GM12874 (cell line): Measurements from ENCODE around the gene EPB41L4A.

Source experiments
- TF ChIP-seq, protein P1 (sequence below): IDR thresholded peaks from 2 replicates; pipeline ENCODE4 v1.5.1; 2011; ENCODE audit warnings: low read depth, mild to moderate bottlenecking, control low read depth, low read length, moderate library complexity; ENCODE audit not compliant: insufficient read depth

Gene EPB41L4A

DNA sequence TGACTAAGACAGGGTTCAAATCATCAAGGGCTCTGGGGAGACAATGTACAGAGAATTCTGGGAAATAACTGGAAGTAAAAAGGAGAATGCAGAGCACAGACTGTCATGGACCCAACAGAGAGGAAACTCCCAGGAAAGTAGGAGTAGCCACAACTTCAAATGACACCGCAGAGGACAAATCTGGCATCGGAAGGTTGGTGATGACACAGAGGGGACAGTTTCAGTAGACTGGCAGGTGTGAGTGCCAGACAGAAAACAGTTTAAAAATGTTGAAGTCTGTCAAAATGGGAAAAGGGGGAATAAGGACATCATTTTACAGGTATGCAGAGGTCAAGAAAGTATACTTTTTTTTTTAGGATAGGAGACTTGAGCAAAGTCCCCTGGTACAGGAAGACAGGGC lies 70.2 kb downstream of the EPB41L4A start:
- TF ChIP-seq, protein P1, sequence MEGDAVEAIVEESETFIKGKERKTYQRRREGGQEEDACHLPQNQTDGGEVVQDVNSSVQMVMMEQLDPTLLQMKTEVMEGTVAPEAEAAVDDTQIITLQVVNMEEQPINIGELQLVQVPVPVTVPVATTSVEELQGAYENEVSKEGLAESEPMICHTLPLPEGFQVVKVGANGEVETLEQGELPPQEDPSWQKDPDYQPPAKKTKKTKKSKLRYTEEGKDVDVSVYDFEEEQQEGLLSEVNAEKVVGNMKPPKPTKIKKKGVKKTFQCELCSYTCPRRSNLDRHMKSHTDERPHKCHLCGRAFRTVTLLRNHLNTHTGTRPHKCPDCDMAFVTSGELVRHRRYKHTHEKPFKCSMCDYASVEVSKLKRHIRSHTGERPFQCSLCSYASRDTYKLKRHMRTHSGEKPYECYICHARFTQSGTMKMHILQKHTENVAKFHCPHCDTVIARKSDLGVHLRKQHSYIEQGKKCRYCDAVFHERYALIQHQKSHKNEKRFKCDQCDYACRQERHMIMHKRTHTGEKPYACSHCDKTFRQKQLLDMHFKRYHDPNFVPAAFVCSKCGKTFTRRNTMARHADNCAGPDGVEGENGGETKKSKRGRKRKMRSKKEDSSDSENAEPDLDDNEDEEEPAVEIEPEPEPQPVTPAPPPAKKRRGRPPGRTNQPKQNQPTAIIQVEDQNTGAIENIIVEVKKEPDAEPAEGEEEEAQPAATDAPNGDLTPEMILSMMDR: no peak

DNA sequence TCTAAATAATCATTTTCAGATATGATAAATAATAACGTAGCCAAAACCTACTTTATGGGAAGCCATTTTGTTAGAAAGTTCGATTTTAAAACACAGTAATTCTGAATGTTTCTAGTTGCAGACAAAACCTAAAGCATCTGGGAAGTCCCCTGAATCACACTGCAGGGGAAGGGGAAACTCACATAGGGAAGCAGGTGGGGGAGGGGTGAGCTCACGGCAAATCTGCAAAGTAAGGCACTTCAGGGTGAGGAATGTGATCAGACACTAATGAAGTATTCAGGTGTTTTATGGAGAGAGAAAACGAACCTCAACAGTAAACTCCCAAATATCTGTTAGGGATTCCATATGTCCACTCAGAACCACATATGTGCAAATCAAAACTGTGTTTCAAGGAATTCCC lies 70.7 kb downstream of the EPB41L4A start:
- TF ChIP-seq, protein P1: no peak

DNA sequence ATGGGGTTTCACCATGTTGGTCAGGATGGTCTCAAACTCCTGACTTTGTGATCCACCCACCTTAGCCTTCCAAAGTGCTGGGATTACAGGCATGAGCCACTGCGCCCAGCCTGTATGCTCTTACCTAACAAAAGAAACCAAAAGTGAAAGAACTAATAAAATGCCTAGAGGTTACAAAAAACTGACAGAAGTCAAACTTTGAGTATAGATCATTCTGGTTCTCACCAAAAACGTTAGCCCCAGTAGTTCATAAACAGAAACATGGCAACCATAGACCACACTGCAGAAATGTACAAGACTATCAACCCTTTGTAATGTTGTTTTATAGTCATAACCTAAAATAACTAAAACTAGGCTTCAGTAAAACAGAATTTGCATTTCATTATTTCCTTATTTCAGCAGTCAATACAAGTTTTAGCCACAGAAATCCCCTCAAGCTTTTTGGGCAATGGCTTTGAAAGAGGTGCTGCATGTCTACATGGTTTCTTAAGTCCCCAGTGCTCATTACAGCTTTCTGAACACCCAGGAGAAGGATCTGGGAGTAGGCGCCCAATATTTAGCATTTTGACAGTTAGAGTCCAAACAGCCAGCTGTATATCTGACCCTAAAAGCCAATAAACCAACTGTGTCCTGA lies 72.5 kb downstream of the EPB41L4A start:
- TF ChIP-seq, protein P1: no peak

DNA sequence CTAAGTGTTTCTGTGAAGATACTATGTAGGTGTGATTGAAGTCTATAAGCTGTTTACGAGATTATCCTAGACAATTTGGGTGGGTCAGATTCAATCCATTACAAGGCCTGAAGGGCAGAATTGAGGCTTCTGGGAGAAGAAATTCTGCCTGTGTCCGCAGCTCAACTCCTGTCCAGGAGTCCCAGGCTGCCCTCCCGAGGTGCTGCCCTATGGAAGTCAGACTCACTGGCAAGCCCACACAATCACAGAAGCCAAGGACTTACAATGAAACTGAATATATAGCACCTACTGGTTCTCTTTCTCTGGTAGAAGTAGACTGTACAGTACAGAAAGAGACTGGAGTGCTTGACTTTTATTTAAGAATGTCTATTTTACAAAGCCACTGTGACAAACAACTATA lies 74.5 kb downstream of the EPB41L4A start:
- TF ChIP-seq, protein P1: no peak

DNA sequence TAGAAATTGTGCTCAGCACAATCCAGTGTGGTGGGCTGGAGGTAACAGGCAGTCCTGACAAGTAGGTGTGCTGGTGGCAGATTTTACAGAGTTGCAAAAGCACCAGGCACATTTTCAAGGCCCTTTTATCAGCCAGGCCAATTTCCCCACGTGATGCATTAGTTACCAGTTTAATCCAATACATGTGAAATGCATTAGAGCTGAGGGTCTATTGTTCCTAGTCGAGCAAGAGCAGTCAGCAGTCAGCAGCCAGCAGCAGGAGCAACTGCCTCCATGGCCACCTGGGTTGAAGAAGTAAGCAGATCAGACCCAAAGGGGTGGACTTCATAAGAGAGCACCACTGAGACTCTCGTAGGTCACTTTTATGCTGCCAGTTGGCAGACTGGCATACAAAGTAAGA lies 76.7 kb downstream of the EPB41L4A start:
- TF ChIP-seq, protein P1: no peak

DNA sequence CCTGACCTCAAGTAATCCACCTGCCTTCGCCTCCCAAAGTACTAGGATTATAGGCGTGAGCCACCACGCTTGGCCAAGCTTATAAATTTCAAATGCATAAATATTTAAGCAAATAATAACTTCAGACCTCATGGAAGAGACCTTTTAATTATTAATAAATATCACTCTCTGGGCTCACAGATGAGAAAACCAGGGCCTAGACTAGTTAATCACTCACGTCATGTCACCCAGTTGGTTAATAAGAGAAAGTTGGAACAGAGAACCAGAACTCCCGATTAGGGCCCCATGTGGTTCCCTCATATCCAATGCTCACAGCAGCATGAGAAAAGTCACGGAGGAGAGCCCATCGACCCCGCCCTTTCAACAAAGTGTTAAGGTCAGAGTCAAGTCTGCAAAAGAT lies 79.3 kb downstream of the EPB41L4A start:
- TF ChIP-seq, protein P1: no peak

DNA sequence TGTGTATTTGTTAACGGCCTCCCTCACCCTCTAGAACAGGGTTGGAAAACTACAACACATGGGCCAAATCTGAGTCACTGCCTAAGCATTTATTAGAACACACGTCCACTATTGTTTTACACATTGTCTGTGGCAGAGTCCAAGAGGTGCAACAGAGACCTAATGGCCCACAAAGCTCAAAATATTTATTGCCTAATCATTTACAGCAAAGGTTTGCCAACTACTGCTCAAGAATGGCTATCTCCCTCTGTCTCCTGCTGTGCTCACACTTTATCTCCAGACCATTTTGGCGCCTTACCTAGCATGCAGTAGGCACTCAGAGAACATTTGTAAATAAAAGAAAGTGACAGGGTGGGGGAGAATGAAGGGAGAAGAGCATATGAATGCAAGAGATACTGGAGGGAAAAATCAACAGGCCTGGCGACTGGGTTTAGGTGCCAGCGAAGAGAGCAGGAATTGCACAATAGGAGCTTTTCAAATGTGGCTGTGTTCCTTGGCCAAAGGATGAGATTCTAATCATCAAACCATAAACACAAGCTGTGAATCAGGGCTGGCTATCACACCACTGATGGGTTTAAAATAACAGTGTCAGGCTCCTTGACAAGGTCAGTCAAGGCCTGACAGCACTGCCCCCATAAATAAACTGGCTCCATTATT lies 80.3 kb downstream of the EPB41L4A start:
- TF ChIP-seq, protein P1: no peak
